Measurements from ENCODE around the gene RPL15. TPM values are rescaled to one million over a fixed set of nuclear protein-coding genes. Genes with fewer than 3 reads are reported as not detected.
"Not testable (repeated sequence)": the region's sequence is repeated elsewhere in the genome, so short reads cannot be mapped to it uniquely, and the experiment has no call there.

Gene RPL15
- total and polyA plus RNA-seq, 2 donors (not counting 1 experiment from before 2014, with no cell fraction given), result 1,860 to 3,720 TPM

- Histone ChIP-seq H4K20me1 (ENCODE audit: control insufficient read depth, extremely low read depth, insufficient read depth, low read length) (peaks cover 1% of the 10 kb centered on the region), H3K9me3 (ENCODE audit: control insufficient read depth, insufficient read depth, low read depth, low read length) (no peaks in the 10 kb centered on the region), H3K4me2 (ENCODE audit: extremely low read depth, insufficient read depth, low read length) (no peak overlapping the region), H3K79me2 (ENCODE audit: control insufficient read depth, insufficient read depth, low read length) (peaks cover 6% of the 10 kb centered on the region), H3K27me3 (ENCODE audit: control insufficient read depth, insufficient read depth, low read length) (no peaks in the 10 kb centered on the region), H3K4me1 (ENCODE audit: control insufficient read depth, extremely low read depth, insufficient read depth, low read length) (peaks cover 14% of the 10 kb centered on the region), H3K4me3 (replicated peaks in 1 of 4; ENCODE audit: control extremely low read depth in 1 of 4, insufficient read depth in 1 of 4, low read depth in 3 of 4, low read length in 4 of 4) (no peak overlapping the region), H3K27ac (ENCODE audit: insufficient read depth, low read length) (no peak overlapping the region), H3K9ac (ENCODE audit: insufficient read depth, low read length) (no peak overlapping the region), H2AFZ (ENCODE audit: low read length) (no peak overlapping the region), H3K36me3 (ENCODE audit: control insufficient read depth, insufficient read depth, low read length) (no peaks in the 10 kb centered on the region)
- peak in 1 of 2 donors; percentile 15 for DNase-seq (ENCODE audit: low read depth in 2 of 2)
- no peak for TF ChIP-seq CTCF (conservative IDR thresholded peaks at IDR 0.05 in 1 of 2, IDR thresholded peaks at IDR 0.05 in 1 of 2; ENCODE audit: low read depth in 1 of 2, low read length in 2 of 2)
- TF ChIP-seq EZH2 (IDR thresholded peaks at IDR 0.05; ENCODE audit: low read length, missing control alignments), result no peak
These were observed 36.1 kb upstream of the RPL15 start for GRCh38 chr3:23880703-23881339.

DNA sequence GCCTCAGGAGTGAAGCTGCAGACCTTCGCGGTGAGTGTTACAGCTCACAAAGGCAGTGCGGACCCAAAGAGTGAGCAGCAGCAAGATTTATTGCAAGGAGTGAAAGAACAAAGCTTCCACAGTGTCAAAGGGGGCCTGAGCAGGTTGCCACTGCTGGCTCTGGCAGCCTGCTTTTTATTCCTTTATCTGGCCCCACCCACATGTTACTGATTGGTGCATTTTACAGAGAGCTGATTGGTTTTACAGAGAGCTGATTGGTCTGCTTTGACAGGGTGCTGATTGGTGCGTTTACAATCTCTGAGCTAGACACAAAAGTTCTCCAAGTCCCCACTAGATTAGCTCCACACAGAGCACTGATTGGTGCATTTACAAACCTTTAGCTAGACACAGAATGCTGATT is 34.9 kb upstream of the RPL15 start:
- H4K20me1 ChIP-seq (ENCODE audit: control insufficient read depth, extremely low read depth, insufficient read depth, low read length); H3K36me3 ChIP-seq (ENCODE audit: control insufficient read depth, insufficient read depth, low read length); H3K79me2 ChIP-seq (ENCODE audit: control insufficient read depth, insufficient read depth, low read length); H2AFZ ChIP-seq (ENCODE audit: low read length); H3K27ac ChIP-seq (ENCODE audit: insufficient read depth, low read length); H3K9ac ChIP-seq (ENCODE audit: insufficient read depth, low read length); H3K9me3 ChIP-seq (ENCODE audit: control insufficient read depth, insufficient read depth, low read depth, low read length); H3K27me3 ChIP-seq (ENCODE audit: control insufficient read depth, insufficient read depth, low read length); DNase-seq (ENCODE audit: low read depth in 2 of 2); H3K4me3 ChIP-seq (replicated peaks in 1 of 4; ENCODE audit: control extremely low read depth in 1 of 4, insufficient read depth in 1 of 4, low read depth in 3 of 4, low read length in 4 of 4); H3K4me1 ChIP-seq (ENCODE audit: control insufficient read depth, extremely low read depth, insufficient read depth, low read length); H3K4me2 ChIP-seq (ENCODE audit: extremely low read depth, insufficient read depth, low read length): not testable (repeated sequence)

- H3K79me2 ChIP-seq (ENCODE audit: control insufficient read depth, insufficient read depth, low read length), result peaks cover 3% of the 10 kb centered on the region
- no peak overlapping the region for H3K4me3 ChIP-seq (replicated peaks in 1 of 4; ENCODE audit: control extremely low read depth in 1 of 4, insufficient read depth in 1 of 4, low read depth in 3 of 4, low read length in 4 of 4)
- DNase-seq (ENCODE audit: low read depth in 2 of 2), result no peak
- H3K27me3 ChIP-seq (ENCODE audit: control insufficient read depth, insufficient read depth, low read length), result no peaks in the 10 kb centered on the region
- no peak overlapping the region for H3K27ac ChIP-seq (ENCODE audit: insufficient read depth, low read length)
- no peaks in the 10 kb centered on the region for H3K36me3 ChIP-seq (ENCODE audit: control insufficient read depth, insufficient read depth, low read length)
- no peak for TF ChIP-seq CTCF (conservative IDR thresholded peaks at IDR 0.05 in 1 of 2, IDR thresholded peaks at IDR 0.05 in 1 of 2; ENCODE audit: low read depth in 1 of 2, low read length in 2 of 2)
- TF ChIP-seq EZH2 (IDR thresholded peaks at IDR 0.05; ENCODE audit: low read length, missing control alignments), result no peak
- peaks cover 1% of the 10 kb centered on the region for H4K20me1 ChIP-seq (ENCODE audit: control insufficient read depth, extremely low read depth, insufficient read depth, low read length)
- no peaks in the 10 kb centered on the region for H3K9me3 ChIP-seq (ENCODE audit: control insufficient read depth, insufficient read depth, low read depth, low read length)
- peaks cover 5% of the 10 kb centered on the region for H3K4me1 ChIP-seq (ENCODE audit: control insufficient read depth, extremely low read depth, insufficient read depth, low read length)
- no peak overlapping the region for H3K9ac ChIP-seq (ENCODE audit: insufficient read depth, low read length)
- no peak overlapping the region for H3K4me2 ChIP-seq (ENCODE audit: extremely low read depth, insufficient read depth, low read length)
- no peak overlapping the region for H2AFZ ChIP-seq (ENCODE audit: low read length)
These were observed 34.4 kb upstream of the RPL15 start for GRCh38 chr3:23882487-23882918.
